NCI-H2107 (cell line): ENCODE data around the gene RCAN2.
"Not testable (repeated sequence)": the region's sequence is repeated elsewhere in the genome, so short reads cannot be mapped to it uniquely, and the experiment has no call there.

Source experiments
- DNase-seq: peaks from one replicate; lab custom pipeline; 2025; lab: John Stamatoyannopoulos, UW

The RCAN2 gene

DNA sequence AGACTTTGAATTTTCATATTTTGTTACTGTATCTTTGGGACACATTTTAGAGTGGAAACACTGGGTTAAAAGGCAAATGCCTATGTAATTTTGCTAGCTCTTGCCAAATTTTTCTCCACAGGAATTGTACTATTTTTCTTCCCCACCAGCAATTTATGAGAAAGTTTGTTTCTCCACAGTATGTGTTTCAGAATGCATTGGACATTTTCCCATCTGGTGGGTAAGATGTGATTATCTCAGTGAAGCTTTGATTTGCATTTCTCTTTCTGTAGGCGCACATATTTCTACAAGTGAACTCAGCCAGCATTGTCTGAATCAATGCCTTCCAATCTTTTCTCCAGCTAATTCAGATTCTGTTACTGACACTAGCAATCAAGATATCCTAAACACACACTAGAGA, 157.8 kb downstream of the RCAN2 start:
- no peak for DNase-seq

DNA sequence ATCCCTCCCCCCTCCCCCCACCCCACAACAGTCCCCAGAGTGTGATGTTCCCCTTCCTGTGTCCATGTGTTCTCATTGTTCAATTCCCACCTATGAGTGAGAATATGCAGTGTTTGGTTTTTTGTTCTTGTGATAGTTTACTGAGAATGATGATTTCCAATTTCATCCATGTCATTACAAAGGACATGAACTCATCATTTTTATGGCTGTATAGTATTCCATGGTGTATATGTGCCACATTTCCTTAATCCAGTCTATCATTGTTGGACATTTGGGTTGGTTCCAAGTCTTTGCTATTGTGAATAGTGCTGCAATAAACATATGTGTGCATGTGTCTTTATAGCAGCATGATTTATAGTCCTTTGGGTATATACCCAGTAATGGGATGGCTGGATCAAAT, 158.8 kb downstream of the RCAN2 start:
- not testable (repeated sequence) for DNase-seq

DNA sequence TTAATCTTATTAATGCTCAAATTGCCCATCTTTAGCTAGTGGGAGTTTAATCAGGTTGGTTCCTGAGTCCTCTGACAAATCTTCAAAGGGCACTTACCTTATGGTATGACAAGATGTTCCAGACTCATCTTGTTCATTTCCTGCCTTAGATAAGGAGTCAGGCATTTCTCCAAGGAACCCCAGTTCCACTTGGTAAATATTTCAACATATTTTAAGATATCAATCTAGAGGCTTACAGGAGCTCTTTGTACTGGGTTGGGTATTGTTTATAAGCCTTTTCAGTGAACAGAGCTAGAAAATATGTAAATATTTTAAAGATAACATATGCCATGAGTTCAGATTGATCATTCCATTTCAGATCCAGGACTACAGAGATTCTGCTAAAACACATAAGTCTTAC, 159.8 kb downstream of the RCAN2 start:
- no peak for DNase-seq

DNA sequence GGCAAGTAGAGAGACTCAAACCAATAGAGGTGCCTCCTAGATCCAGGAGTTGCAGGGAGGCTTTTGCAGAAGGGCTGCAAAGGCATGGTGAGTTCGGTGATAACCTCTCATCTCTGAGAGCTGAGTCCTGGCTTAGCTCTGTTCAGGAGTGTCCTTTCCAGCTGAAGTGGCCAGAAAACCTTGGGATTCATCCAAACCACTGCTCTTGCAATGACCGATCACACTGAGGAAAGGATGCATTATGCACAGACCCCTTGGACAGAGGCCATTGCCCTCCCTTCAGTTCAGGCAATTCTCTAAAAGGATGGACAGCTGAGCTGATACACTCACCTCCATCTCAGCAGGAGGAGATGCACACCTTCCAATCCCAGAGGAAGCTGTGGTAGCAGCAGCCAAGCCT, 161.7 kb downstream of the RCAN2 start:
- no peak for DNase-seq

DNA sequence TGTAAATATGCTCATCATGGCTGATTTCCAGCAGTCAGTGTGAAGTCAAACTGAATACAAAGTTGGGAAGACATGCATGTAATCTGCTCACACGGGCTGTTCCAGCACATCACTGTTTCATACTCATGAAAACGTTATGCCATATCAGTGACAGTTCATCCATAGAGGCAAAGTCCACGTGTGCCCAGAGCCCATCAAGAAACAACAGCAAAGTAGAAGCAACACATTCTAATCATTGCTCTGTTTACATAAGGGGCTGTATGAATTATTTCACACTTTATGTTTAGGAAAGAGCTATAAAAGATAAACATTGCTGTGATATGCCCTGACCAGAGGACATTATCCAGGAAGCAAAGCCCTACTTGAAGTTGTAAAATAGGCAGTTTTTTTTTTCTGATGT, 163.5 kb downstream of the RCAN2 start:
- no peak for DNase-seq

DNA sequence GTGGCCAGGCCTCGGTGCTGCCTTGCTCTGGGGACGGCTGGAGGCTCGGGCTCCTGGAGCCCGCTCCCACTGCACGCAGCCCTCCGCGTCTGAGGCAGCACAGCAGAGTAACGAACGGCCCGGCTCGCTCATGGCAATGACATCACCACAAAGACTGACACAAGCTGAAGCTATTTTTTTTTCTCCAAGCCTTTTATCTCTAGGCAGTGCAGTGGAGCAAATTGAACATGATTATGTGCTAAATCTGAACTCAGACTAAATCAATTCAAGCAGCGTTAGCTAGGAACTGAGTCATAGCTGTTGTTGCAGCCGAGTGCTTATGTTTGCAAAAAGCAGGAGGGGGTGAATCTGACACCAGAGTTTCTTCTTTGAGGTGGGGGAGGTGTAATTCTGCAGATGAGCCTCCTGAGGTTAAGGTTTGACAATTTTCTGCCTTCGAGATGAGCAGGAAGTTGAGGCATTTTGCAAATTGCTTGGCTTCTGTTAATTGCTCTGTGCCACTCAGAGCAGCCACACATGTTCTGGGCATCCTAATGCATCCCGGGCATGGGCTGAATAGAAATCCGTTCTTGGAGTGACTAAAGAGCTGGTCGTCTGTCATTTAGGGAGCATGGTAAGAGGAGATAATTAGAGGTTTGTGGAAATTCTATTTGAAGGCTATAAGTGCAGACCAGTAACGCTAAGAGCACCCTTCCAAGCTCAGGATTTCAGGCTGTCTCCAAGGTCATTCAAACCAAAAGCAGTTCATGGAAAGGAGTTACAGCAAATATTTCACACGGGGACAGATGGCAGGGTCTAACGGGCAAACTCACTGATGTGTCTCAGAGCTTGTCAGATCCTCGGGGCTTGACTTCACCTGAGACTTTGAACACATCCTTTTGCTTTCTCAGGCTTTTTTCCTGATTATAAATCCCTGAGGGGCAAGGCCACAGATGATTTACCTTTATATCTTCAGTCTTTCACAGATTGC, 165.4 kb downstream of the RCAN2 start:
- DNase-seq = no peak

DNA sequence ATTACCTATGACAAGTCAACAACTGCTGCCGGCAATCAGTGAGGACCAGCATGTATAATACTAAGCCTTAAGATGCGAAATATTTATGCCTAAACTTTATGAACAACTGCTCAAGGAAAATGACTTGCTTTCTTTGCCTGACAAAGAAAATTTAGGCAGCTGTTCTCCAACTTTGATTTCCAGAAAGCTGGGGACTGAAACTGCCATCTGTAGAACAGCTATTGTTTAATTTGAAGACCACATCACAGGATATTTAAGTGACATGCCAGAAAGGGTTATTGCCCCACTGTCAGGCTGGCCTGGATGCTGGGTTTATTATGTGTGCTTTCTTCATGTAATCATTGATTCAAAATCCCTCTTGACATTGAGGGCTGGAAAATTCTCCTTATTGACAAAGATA, 166.5 kb downstream of the RCAN2 start:
- no peak for DNase-seq

DNA sequence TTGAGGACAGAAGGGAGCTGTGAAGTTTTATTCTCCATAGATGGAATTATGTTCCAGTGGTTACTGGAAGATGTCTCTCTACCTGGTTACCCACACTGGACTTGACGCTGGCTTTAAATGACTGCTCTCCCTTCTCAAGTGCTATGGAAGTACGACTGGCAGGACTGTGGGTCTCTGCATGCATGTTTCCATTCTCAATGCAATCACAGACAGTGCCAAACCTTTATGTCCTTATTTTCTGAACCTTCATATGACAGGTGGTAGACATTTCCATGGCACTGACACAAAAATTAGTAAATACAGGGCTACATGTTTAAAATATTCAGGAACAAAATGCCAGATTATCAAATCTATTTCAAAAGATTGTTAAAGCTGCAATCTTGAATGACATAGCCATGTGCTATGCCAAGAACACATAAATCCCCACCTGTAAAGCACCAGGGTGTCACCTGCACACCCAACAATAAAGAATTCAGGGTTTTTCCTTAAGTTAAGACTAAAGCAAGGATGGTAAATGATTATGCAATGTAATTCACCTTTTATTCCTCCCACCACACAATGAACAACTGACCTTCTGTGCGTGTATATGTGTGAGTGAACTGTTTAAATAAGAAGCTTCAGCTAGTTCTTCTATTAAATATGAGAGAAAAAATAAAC, 167.2 kb downstream of the RCAN2 start:
- no peak for DNase-seq

DNA sequence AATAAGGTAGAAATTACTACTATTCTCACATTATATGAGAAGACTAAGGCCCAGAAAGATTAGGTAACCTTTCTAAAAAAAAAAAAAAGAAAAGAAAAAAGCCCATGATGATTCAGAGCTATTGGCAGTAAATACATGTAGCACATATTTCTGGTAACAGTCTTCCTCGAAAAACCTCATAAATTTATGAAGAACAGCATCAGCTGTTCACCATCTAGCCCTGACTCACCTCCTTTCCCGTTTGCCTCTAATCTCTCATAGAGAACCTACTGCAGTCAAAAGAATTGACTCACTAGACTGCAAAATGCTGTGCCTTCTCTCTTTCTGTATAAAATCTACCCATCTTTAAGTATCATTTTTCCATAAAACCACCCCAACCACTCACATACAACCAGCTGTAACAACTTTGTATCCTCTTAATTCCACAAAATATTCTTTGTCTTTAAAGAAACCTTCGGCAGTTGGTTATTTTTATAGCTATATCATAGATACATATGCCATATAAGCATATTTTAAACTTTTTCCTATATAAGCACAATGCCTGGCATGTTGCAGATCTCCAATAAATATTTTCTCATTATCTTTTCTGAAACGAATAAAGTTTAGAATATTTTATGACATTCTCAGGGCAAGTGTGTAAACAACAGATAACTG, 167.8 kb downstream of the RCAN2 start:
- DNase-seq = no peak

DNA sequence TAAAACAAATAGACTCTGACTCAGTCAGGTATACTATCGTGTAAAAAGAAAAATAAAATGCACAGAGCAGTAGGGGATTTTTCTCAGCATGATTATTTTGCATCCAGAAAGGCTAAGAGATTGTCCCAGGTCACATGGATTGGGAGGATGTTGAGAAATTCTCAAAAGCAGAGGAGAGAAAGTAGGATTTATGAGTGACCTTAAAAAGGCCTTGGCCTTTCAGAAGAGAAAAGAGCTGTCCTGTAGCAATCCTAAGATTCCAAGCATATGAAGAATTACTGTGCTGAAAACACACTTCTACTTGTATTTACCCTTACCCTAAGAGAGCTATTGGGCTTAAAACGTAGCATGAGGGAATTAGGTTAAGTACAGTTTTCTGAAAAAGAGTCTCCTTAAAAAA, 170.7 kb downstream of the RCAN2 start:
- no peak for DNase-seq

DNA sequence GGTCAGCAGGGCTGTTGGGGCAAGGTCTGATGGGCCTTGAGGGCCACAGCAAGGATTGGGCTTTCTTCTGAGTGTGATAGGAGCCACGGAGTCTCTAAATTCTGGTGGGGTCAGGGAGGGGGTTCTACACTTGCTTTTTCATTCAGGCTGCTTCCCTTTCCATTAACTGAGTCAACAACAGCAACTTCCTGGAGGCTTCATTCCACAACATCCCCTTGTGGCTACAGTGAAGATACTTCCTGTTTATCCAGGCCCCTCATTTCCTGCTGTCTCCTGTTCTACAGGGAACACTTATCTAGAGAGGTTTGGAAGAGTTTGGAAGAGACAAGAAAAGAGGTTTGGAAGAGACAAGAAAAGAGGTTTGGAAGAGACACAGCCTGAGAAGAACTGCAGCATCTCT, 175.7 kb downstream of the RCAN2 start:
- DNase-seq = no peak

DNA sequence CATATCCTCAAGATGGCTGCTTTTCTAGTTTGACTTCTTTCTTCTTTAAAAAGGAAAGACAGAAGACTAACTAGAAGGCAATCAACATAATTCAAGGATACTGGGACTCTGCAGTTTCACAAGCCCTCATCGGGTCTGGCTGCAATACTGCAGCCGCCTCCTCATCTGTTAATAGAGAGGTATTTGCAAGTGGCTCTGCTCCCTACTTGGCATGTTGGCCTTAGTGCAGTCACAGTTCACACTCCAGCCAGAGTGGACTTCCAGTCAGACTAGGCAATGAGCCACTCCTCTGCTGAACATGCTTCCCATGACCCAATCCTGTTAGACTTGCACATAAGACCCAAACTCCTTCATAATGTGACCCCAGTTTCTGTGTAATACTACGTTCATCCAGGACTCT, 178.6 kb downstream of the RCAN2 start:
- no peak for DNase-seq

DNA sequence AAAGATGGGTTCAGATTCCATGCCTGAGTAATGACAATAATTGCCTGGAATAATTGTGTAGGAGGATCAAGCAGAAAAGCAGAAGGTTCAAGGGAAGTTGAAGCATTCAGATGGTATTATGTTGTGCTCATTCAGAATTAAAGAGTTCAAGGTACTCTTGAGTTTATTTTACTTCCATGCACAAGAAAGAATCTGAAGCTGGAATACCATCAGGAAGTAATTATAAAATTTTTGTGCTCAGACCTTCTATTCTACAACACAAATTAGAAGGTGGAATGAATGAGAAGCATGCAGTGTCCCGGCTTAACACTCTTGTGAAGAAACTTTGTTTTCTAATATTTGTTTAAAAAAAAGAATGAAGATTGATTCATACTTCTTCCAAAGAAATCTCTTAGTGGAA, 181.1 kb downstream of the RCAN2 start:
- DNase-seq = no peak

DNA sequence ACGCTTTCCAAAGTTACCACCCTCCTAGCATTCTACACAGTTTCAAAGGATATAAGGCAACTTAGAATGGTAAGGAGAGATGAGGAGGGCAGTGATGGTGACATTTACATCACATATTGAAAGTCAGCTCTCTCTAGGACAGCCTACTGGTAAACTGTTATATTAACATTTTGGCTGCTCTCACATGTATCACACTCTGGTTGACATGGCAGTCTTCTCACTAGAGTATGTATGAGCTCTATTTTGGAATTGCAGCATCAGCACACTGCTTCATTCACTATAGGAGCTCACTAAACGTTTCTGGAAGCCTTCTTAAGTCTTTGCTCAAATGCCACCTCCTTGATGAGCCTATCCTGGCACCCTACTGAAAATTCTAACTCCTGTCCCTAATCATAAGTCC, 184.8 kb downstream of the RCAN2 start:
- no peak for DNase-seq

DNA sequence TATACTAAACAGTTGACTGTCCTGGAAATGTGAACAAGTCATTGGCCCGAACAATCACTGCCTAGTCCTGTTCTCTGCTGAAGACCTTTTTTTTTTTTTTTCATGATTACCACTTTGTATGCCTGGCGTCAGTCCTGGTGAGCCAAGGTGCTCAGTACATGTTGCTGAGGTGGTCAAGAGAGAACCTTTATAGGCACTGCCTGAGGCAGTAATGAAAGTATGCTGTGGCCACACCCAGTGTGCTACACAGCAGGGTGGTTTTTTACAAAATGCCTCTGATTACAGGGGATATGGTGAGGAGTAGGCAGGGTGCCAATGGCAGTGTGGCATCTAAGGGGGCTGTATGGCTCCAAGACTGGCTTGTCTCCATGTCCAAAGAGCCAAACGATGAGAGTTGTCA, 185.4 kb downstream of the RCAN2 start:
- no peak for DNase-seq

DNA sequence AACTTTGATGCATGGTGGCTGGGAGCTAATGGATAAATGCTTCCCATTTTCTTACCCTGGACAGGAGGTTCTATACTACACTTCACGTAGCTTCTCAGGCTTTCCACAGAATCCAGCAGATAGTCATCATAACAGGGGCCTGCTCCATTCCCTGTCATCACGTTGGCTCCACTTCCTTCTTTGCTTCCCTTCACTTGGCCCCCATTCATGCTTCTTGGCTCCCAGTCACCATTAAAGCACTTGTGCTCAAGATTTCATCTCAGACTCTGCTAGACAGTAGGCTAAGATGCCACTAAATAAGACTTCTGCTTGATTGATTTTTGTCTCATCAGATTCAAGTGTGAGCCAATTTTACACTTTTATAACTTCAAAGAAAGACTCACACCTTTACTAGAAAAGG, 186.0 kb downstream of the RCAN2 start:
- DNase-seq = no peak

DNA sequence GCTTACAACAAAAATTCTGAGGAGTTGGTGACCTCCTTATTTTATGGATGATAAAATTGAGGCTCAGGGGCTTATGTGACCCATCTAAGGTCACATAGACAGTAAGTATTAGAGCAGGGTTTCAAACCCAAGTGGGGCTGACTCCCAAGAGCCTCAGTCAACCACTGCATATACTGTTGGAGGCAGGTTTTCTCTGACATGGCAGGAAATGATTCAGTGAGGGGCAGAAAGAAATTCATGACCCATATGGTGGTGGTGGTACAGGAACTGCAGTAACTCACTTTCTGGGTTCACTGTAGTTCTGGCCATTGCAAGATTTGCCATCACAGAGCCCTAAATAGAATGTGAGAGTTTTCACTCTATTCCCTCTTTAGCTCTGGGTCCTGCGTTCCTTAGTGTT, 188.4 kb downstream of the RCAN2 start:
- no peak for DNase-seq

DNA sequence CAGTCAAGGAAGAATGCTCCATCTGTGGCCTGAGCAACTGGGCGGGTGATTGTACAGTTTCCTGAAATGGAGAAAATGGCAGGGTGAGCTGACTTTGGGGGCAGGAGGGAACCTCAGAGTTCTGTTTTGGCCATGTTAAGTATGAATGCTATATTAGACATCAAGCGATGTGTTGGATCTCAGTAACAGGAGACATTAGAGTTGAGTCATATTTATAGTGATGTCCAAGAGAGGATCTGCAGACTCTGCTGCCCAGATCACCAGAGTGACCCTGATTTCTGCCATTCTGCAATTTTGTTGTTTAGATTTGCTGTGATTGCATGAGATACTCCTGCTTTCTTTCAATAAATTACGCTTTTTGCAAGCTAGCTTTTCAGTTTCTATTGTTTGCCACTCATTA, 189.1 kb downstream of the RCAN2 start:
- no peak for DNase-seq

DNA sequence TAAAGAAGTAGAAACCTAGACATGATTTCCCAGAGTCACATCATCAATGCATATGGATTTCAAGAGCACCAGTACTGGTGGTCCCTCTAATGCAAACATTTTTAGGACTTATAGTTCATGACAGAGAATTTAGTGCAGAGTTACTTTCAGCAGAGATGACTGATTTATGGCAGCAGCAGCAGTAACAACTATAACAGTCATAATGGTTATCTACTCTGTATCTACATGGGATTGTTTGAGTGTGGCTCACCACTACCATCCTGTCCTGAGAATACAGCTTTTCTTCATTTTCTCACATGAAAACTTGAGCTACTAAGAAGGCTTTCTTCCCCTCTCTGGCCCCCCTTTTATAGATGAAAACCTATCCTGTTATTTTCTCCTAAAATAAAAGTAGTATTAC, 192.0 kb downstream of the RCAN2 start:
- DNase-seq = no peak

DNA sequence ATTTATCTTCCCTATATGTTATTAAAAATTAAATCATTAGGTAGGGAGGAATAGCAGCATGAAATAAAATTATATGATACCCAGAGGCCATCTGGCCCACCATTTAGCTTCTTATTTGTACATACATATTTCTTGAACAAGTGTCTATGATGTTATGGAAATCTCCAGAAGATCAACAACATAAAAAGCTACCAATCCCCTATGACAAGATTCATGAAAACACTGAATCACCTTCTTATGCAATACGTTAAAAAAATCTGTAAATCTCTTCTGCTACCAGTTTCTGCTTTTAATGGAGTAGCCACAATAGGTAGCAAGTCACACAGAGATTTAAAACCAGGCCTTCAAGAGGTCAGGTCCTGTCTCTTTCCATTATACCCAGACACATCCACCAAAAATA, 194.7 kb downstream of the RCAN2 start:
- no peak for DNase-seq

DNA sequence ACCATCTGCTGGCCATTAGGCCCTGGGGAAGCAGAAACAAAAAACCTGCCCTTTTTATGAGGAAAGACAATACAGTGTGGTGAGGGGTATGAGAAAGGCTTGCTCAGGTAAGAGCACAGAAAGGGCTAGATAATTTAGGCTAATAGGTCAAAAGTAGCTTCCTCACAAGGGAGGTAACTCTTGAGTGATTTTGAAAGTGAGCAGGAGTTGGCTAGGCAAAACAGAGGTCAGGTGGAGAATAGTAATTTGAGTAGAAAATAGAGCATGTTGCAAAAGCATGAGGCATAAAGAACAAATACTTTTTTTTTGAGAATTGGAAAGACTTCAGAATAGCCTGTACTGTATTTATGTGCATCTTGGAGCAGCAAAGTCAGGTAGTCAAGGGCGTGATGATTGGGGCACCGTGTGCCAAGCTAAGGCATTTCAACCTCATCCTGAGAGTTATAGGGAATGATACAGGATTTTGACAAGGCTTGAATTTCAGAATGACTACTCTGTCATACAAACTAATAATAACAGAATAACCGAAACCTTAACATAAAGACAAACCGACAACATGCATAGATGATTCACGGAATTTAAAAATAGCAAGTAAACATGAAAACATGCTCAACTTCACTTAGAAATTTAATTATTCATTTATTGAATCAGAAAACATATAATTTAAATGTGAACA, 197.5 kb downstream of the RCAN2 start:
- no peak for DNase-seq

DNA sequence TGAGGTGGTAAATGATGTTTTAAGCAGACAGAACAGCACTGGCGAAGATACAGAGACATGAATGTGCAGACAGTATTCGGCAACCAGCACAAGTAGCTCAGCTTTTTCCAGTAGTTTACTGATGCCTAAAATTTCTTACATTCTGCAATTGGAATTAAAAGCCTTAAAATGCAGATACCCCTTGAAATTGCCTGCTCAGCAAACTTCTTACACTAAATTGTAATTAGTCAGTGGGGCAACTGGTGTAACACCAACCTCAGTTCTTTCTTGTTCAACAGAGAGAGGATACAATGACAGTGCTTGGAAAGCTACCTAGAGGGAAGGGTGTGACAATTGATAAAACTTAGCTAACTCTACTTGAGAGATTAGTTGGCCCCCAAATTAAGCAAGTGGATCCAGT, 199.4 kb downstream of the RCAN2 start:
- DNase-seq = no peak

DNA sequence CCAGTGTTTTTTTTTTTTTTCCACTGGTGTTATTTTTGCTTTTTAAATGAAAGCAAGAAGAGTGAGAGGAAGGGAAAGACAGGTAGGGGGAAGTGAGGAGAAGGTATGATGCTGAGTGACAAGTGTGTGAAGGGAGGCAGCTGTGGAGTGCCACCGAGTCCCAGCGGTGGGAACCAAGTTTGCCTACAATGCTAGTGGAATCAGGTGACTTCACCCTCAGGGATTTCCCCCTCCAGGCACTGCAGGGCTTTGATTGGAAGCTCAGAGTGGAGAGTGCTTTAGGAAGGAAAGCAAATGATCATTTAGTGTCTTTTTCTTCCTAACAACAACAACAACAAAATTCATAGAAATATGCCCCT, 200.0 kb downstream of the RCAN2 start:
- DNase-seq = no peak
